H9 (cell line): ENCODE measurements around the gene NDC80. TPM values are rescaled to one million over a fixed set of nuclear protein-coding genes. Genes with fewer than 3 reads are reported as not detected.

Experiments
- DNase-seq: peaks from one replicate; pipeline ENCODE4 v3.0.0-alpha.2; 2017
- H2AFZ ChIP-seq: one replicate; pipeline ENCODE4 v1.6.1; 2013; ENCODE audit warnings: mild to moderate bottlenecking, low read length, control low read depth, moderate library complexity
- H2AK5ac ChIP-seq: 2 replicates; pipeline ENCODE4 v1.6.1; 2013; ENCODE audit warnings: low read length, control low read depth, mixed read lengths; ENCODE audit not compliant: insufficient read length
- H2BK120ac ChIP-seq: one replicate; pipeline ENCODE4 v1.6.1; 2013; ENCODE audit warnings: low read depth, mild to moderate bottlenecking, low read length, control low read depth, inconsistent platforms; ENCODE audit not compliant: poor library complexity, severe bottlenecking
- H2BK12ac ChIP-seq: 2 replicates; pipeline ENCODE4 v1.6.1; 2013; ENCODE audit warnings: low read length, control low read depth, mixed read lengths, low read depth; ENCODE audit not compliant: insufficient read length
- H2BK15ac ChIP-seq: 2 replicates; pipeline ENCODE4 v1.6.1; 2013; ENCODE audit warnings: low read depth, low read length, control low read depth
- H2BK20ac ChIP-seq: one replicate; pipeline ENCODE4 v1.6.1; 2013; ENCODE audit warnings: low read depth, mild to moderate bottlenecking, low read length, control low read depth, inconsistent platforms; ENCODE audit not compliant: poor library complexity, severe bottlenecking
- H2BK5ac ChIP-seq: 2 replicates; pipeline ENCODE4 v1.6.1; 2013; ENCODE audit warnings: low read length, control low read depth, mixed read lengths; ENCODE audit not compliant: insufficient read length
- H3K14ac ChIP-seq: 2 replicates; pipeline ENCODE4 v1.6.1; 2013; ENCODE audit warnings: low read length, control low read depth; ENCODE audit not compliant: insufficient read depth
- H3K18ac ChIP-seq: 2 replicates; pipeline ENCODE4 v1.6.1; 2013; ENCODE audit warnings: low read depth, mild to moderate bottlenecking, mixed read lengths, low read length, control low read depth; ENCODE audit not compliant: insufficient read length
- H3K23ac ChIP-seq: 2 replicates; pipeline ENCODE4 v1.6.1; 2013; ENCODE audit warnings: low read length, control low read depth, mixed read lengths, low read depth; ENCODE audit not compliant: insufficient read length
- H3K23me2 ChIP-seq: 2 replicates; pipeline ENCODE4 v1.6.1; 2013; ENCODE audit warnings: low read depth, mild to moderate bottlenecking, mixed read lengths, low read length, control low read depth; ENCODE audit not compliant: insufficient read length, poor library complexity, severe bottlenecking
- H3K27ac ChIP-seq: 2 replicates; pipeline ENCODE4 v1.5.1; 2013; ENCODE audit warnings: low read length, control low read depth, mixed read lengths, low read depth; ENCODE audit not compliant: insufficient read length
- H3K27me3 ChIP-seq: 2 replicates; pipeline ENCODE4 v1.6.1; 2013; ENCODE audit warnings: low read length, control low read depth, inconsistent platforms; ENCODE audit not compliant: insufficient read depth
- H3K4ac ChIP-seq: 2 replicates; pipeline ENCODE4 v1.6.1; 2013; ENCODE audit warnings: low read depth, mild to moderate bottlenecking, control low read depth, inconsistent platforms, low read length, moderate library complexity
- H3K4me1 ChIP-seq: 2 replicates; pipeline ENCODE4 v1.6.1; 2013; ENCODE audit warnings: low read length, control low read depth, inconsistent platforms; ENCODE audit not compliant: insufficient read depth
- H3K4me2 ChIP-seq: 2 replicates; pipeline ENCODE4 v1.6.1; 2013; ENCODE audit warnings: low read length, control low read depth, mixed read lengths; ENCODE audit not compliant: insufficient read length, insufficient read depth
- H3K56ac ChIP-seq: 2 replicates; pipeline ENCODE4 v1.6.1; 2013; ENCODE audit warnings: low read depth, mild to moderate bottlenecking, mixed read lengths, low read length, control low read depth; ENCODE audit not compliant: insufficient read length
- H3K79me1 ChIP-seq: 2 replicates; pipeline ENCODE4 v1.6.1; 2013; ENCODE audit warnings: low read depth, mild to moderate bottlenecking, moderate library complexity, low read length, control low read depth, inconsistent platforms; ENCODE audit not compliant: insufficient read depth, poor library complexity, severe bottlenecking
- H3K79me2 ChIP-seq: 2 replicates; pipeline ENCODE4 v1.6.1; 2013; ENCODE audit warnings: low read length, control low read depth, inconsistent platforms; ENCODE audit not compliant: insufficient read depth
- H3K9ac ChIP-seq: 2 replicates; pipeline ENCODE4 v1.6.1; 2013; ENCODE audit warnings: low read length, control low read depth, mixed read lengths; ENCODE audit not compliant: insufficient read length; ENCODE audit errors: extremely low read depth
- H3K9me3 ChIP-seq: one replicate; pipeline ENCODE4 v1.6.1; 2013; ENCODE audit warnings: low read depth, low read length, inconsistent platforms; ENCODE audit not compliant: control insufficient read depth
- H3T11ph ChIP-seq: one replicate; pipeline ENCODE4 v1.6.1; 2013; ENCODE audit warnings: mild to moderate bottlenecking, low read length, control low read depth, inconsistent platforms
- H4K20me1 ChIP-seq: one replicate; pipeline ENCODE4 v1.6.1; 2013; ENCODE audit not compliant: control insufficient read depth, insufficient read length, insufficient read depth
- H4K5ac ChIP-seq: 2 replicates; pipeline ENCODE4 v1.6.1; 2013; ENCODE audit warnings: low read depth, mild to moderate bottlenecking, mixed read lengths, low read length, control low read depth; ENCODE audit not compliant: insufficient read length
- H4K8ac ChIP-seq: replicated peaks from 2 replicates; pipeline ENCODE4 v1.6.1; 2013; ENCODE audit warnings: low read length, control low read depth, mixed read lengths, low read depth; ENCODE audit not compliant: insufficient read length
- H4K91ac ChIP-seq: 2 replicates; pipeline ENCODE4 v1.6.1; 2013; ENCODE audit warnings: low read depth, mild to moderate bottlenecking, moderate library complexity, mixed read lengths, low read length, control low read depth; ENCODE audit not compliant: insufficient read length
- H3K27ac Mint-ChIP-seq, 3 experiments: 2 replicates in 2 of 3; 3 replicates in 1 of 3; pipeline ENCODE4 v1.8.0; 2020 to 2021; ENCODE audit warnings: mixed read lengths in 3 of 3, mild to moderate bottlenecking in 1 of 3, moderate library complexity in 1 of 3
- H3K27me3 Mint-ChIP-seq: 2 replicates; pipeline ENCODE4 v1.8.0; 2021; ENCODE audit warnings: low read depth, mild to moderate bottlenecking, moderate library complexity, mixed read lengths
- H3K36me3 Mint-ChIP-seq, 3 experiments: 2 replicates in 2 of 3; 3 replicates in 1 of 3; pipeline ENCODE4 v1.8.0; 2020 to 2021; ENCODE audit warnings: low read depth in 3 of 3, mixed read lengths in 3 of 3; ENCODE audit not compliant: insufficient read depth in 1 of 3
- H3K4me1 Mint-ChIP-seq, 2 experiments: 2 replicates each; pipeline ENCODE4 v1.8.0; 2020; ENCODE audit warnings: mixed read lengths in 2 of 2
- H3K4me3 Mint-ChIP-seq, 2 experiments: 2 replicates in 1 of 2; 3 replicates in 1 of 2; pipeline ENCODE4 v1.8.0; 2020 to 2021; ENCODE audit warnings: mild to moderate bottlenecking in 2 of 2, mixed read lengths in 2 of 2, moderate library complexity in 1 of 2
- H3K9me3 Mint-ChIP-seq, 2 experiments: 2 replicates in 1 of 2; 3 replicates in 1 of 2; pipeline ENCODE4 v1.8.0; 2020; ENCODE audit warnings: mild to moderate bottlenecking in 2 of 2, mixed read lengths in 2 of 2, moderate library complexity in 1 of 2
- CTCF ChIP-seq: fragments of 200-600 bp; sonication (generic); conservative IDR thresholded peaks from 3 replicates; pipeline ENCODE4 v1.8.0; 2021; ENCODE audit warnings: antibody characterized with exemption, mild to moderate bottlenecking
- WGBS: extraction: QIAGEN DNeasy Blood & Tissue Kit; methylation state at CpG from one replicate; pipeline ENCODE4 v1.1.7; 2013; ENCODE audit warnings: missing lambda C conversion rate, low lambda C conversion rate, mixed read lengths; ENCODE audit not compliant: insufficient read length; ENCODE audit errors: extremely low coverage; 5-methylcytosine and 5-hydroxymethylcytosine counted together
- total RNA-seq: library from RNA; stranded (reverse); gene quantifications from 2 replicates; pipeline ENCODE4 v1.2.1, GENCODE V29; 2021

NDC80 gene
- total RNA-seq, 1 experiment from 2014 or later, result 39.5 TPM

- Histone ChIP-seq H2BK15ac (no peak overlapping the region), H2AK5ac (no peak overlapping the region), H3K9ac (no peak overlapping the region), H3K23ac (no peak overlapping the region), H2BK20ac (no peak overlapping the region), H3T11ph (no peak overlapping the region), H2AFZ (no peak overlapping the region), H2BK120ac (no peak overlapping the region), H3K18ac (no peak overlapping the region), H3K56ac (no peak overlapping the region), H3K9me3 (no peaks in the 10 kb centered on the region), H4K91ac (no peak overlapping the region), H3K4me2 (no peak overlapping the region), H4K20me1 (no peaks in the 10 kb centered on the region), H3K27me3 (no peaks in the 10 kb centered on the region), H4K5ac (no peak overlapping the region), H4K8ac (no peak overlapping the region), H2BK12ac (no peak overlapping the region), H3K23me2 (no peaks in the 10 kb centered on the region), H3K79me1 (no peaks in the 10 kb centered on the region), H3K79me2 (no peaks in the 10 kb centered on the region), H3K4ac (no peak overlapping the region), H2BK5ac (no peak overlapping the region), H3K27ac (no peak overlapping the region), H3K14ac (no peak overlapping the region), H3K4me1 (no peaks in the 10 kb centered on the region)
- H3K4me1 Mint-ChIP-seq, result no peaks in the 10 kb centered on the region
- H3K4me3 Mint-ChIP-seq, result no peak overlapping the region
- peaks cover 0 to 3% of the 10 kb centered on the region in 2 experiments; a peak in 2 of 5 replicates for H3K9me3 Mint-ChIP-seq
- TF ChIP-seq CTCF, result no peak
- WGBS, result no CpG with 5 or more reads among the region's 1 CpG
- DNase-seq, result no peak
- H3K27me3 Mint-ChIP-seq, result peaks cover 2% of the 10 kb centered on the region; the same call in 1 of the 2 replicates
- H3K27ac Mint-ChIP-seq, result no peak overlapping the region
- H3K36me3 Mint-ChIP-seq, result peaks cover 0 to 4% (median 0%) of the 10 kb centered on the region in 3 experiments; a peak in 2 of 7 replicates
Measured at GRCh38 chr18:2627821-2628276, 56.5 kb downstream of the NDC80 start.
